Measurements from ENCODE around the gene TCF21.
A peak's percentile ranks its signal among the peaks of the same experiment; 100 is the strongest.
"Not testable (repeated sequence)": the region's sequence is repeated elsewhere in the genome, so short reads cannot be mapped to it uniquely, and the experiment has no call there.

Gene TCF21

GRCh38 chr6:133888929-133889556, at the start of gene TCF21:
TCF21 (plus strand) TSS chr6:133889113; CDS start chr6:133889398, 285 bp downstream.
- no peak for DNase-seq

GRCh38 chr6:133841176-133841575, 47.7 kb upstream of the TCF21 start:
- no peak for DNase-seq

GRCh38 chr6:133843098-133843497, 45.8 kb upstream of the TCF21 start:
- DNase-seq: no peak

GRCh38 chr6:133844709-133845108, 44.2 kb upstream of the TCF21 start:
- no peak for DNase-seq

- DNase-seq: no peak
Observed at GRCh38 chr6:133854041-133854363, 34.9 kb upstream of the TCF21 start.

GRCh38 chr6:133854364-133855275, 34.3 kb upstream of the TCF21 start:
- DNase-seq: no peak

GRCh38 chr6:133855276-133855990, 33.5 kb upstream of the TCF21 start:
- no peak for DNase-seq

GRCh38 chr6:133855991-133856370, 32.9 kb upstream of the TCF21 start:
- DNase-seq: no peak

GRCh38 chr6:133856911-133857310, 32.0 kb upstream of the TCF21 start:
- DNase-seq: no peak

- DNase-seq: no peak
Observed at GRCh38 chr6:133857696-133858095, 31.2 kb upstream of the TCF21 start.

GRCh38 chr6:133861337-133861736, 27.6 kb upstream of the TCF21 start:
- DNase-seq: not testable (repeated sequence)

GRCh38 chr6:133863228-133863627, 25.7 kb upstream of the TCF21 start:
- DNase-seq: no peak

GRCh38 chr6:133865680-133866079, 23.2 kb upstream of the TCF21 start:
- DNase-seq: no peak

GRCh38 chr6:133871131-133871530, 17.8 kb upstream of the TCF21 start:
- no peak for DNase-seq

GRCh38 chr6:133873538-133873937, 15.4 kb upstream of the TCF21 start:
- DNase-seq: no peak

- DNase-seq: no peak
Observed at GRCh38 chr6:133877116-133877515, 11.8 kb upstream of the TCF21 start.

- DNase-seq: no peak
Observed at GRCh38 chr6:133880006-133880405, 8.9 kb upstream of the TCF21 start.

- DNase-seq: no peak
Observed at GRCh38 chr6:133880896-133881295, 8.0 kb upstream of the TCF21 start.

GRCh38 chr6:133886104-133886775, 2.7 kb upstream of the TCF21 start:
- DNase-seq: no peak

GRCh38 chr6:133887156-133887879, 1.6 kb upstream of the TCF21 start:
- peak; percentile 53 for DNase-seq

GRCh38 chr6:133887880-133888230, 1.1 kb upstream of the TCF21 start:
- no peak for DNase-seq

GRCh38 chr6:133889557-133890403, 867 bp downstream of the TCF21 start:
- no peak for DNase-seq

All from SHP77 treated with DMSO at 0.1 percent for 48 hours (cell line).